Activated T-helper 1 cell treated with anti-CD3 and anti-CD28 coated beads, Interleukin-2, amount 50 U/mL, for 16 hours (primary cell): Measurements from ENCODE around the gene KCNH2.

Experiments
- DNase-seq, 2 donors: peaks; one replicate each; pipeline ENCODE4 v3.0.0-alpha.2; 2020; ENCODE audit warnings: low read depth in 1 of 2, low spot score in 1 of 2

The KCNH2 gene

GRCh38 chr7:150962553-150963399, 15.3 kb downstream of the KCNH2 start:
- DNase-seq = peak; percentile 29 to 38

- no peak for DNase-seq
Measured at GRCh38 chr7:150962290-150962552, 15.9 kb downstream of the KCNH2 start.

GRCh38 chr7:150961510-150962289, 16.4 kb downstream of the KCNH2 start:
- DNase-seq = no peak

- no peak for DNase-seq
Measured at GRCh38 chr7:150959739-150960734, 18.1 kb downstream of the KCNH2 start.

GRCh38 chr7:150959081-150959480, 19.0 kb downstream of the KCNH2 start:
- DNase-seq = no peak

GRCh38 chr7:150958597-150958996, 19.5 kb downstream of the KCNH2 start:
- DNase-seq = no peak

GRCh38 chr7:150958062-150958552, 20.0 kb downstream of the KCNH2 start:
- DNase-seq = no peak

GRCh38 chr7:150957133-150958020, 20.7 kb downstream of the KCNH2 start:
- no peak for DNase-seq

- no peak for DNase-seq
Measured at GRCh38 chr7:150956395-150957132, 21.6 kb downstream of the KCNH2 start.

- DNase-seq = no peak
Measured at GRCh38 chr7:150955519-150956394, 22.4 kb downstream of the KCNH2 start.

GRCh38 chr7:150954986-150955518, 23.1 kb downstream of the KCNH2 start:
- no peak for DNase-seq

GRCh38 chr7:150954201-150954985, 23.7 kb downstream of the KCNH2 start:
- no peak for DNase-seq

- DNase-seq = no peak
Measured at GRCh38 chr7:150953061-150953997, 24.8 kb downstream of the KCNH2 start.

GRCh38 chr7:150952331-150953050, 25.6 kb downstream of the KCNH2 start:
- DNase-seq = no peak

GRCh38 chr7:150951521-150951920, 26.6 kb downstream of the KCNH2 start:
- DNase-seq = no peak

- DNase-seq = no peak
Measured at GRCh38 chr7:150951181-150951520, 27.0 kb downstream of the KCNH2 start.
